ENCODE measurements around the gene GADD45GIP1.
"Not testable (repeated sequence)": the region's sequence is repeated elsewhere in the genome, so short reads cannot be mapped to it uniquely, and the experiment has no call there.

GADD45GIP1 gene

GRCh38 chr19:12955996-12956395 lies 1.0 kb downstream of the GADD45GIP1 start:
- no peak for DNase-seq

DNA sequence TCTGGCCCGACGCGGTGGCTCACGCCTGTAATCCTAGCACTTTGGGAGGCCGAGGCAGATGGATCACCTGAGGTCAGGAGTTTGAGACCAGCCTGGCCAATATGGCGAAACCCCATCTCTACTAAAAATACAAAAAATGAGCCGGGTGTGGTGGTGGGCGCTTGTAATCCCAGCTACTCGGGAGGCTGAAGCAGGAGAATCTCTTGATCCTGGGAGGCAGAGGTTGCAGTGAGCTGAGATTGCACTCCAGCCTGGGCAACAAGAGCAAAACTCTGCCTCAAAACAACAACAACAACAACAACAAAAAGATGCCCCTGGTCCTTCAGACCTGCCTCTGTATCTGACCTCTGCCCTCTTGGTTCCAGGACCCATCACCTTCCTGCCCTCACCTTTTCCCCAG lies 1.4 kb downstream of the GADD45GIP1 start:
- not testable (repeated sequence) for DNase-seq

DNA sequence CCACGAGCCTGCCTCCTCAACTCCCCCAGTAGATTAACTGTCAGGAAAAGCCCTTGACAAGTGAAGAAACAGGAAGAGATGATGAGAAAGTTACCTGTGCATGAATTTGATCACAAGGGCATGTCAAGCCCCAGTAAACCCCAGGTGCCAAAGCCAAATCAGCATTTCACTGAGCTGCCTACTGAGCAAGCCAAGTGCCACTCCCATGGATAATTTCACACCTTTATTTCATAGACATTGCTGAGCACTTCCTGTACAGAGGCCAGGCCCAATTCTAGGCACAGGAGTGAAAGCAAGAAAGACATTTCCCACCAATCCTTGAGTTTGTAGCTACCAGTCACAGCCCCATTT lies 2.4 kb downstream of the GADD45GIP1 start:
- DNase-seq = no peak

DNA sequence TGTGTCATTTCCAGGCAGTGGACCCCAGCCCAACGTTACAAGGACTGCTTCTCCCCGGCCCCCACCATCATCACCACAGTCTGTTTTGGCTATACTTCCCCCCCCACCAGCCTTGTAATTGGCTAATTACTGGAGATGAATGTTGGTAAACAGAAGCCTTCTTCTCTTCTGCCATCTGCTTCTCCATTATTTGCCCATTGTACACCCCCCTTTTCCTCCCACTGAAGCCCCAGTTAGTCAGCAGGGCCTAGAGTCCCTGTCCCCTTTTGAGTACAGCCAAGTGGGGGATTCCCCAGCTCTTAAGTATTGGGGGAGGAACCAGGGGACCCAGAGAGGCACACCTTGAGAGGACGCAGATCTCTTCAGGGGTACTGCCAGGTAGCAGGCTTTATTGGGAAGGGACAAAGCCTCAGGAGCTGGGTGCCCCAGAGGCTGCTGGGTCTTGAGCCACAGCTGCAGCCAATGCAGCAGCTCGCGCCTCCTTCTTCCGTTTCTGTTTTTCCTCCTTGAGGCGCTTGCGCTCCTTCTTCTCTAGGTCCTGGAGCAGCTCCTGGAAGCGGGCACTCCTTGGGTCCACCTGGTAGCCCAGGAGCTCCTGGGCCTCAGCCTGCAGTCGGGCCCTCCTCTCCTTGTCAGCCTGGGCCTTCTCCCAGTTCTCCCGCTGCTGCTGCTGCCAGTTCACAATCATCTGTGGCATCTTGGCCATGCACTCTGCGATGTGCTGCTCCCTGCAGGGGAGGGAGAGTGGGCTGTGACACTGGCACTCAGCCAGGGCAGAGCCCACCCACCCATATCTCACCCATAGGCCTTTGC lies 3.0 kb downstream of the GADD45GIP1 start:
- no peak for DNase-seq

- no peak for DNase-seq
These were observed 3.8 kb downstream of the GADD45GIP1 start for GRCh38 chr19:12953138-12953798.

GRCh38 chr19:12952488-12953137 lies 4.4 kb downstream of the GADD45GIP1 start:
- DNase-seq = no peak

GRCh38 chr19:12952050-12952449 lies 5.0 kb downstream of the GADD45GIP1 start:
- DNase-seq = not testable (repeated sequence)

GRCh38 chr19:12949363-12950283 lies 7.4 kb downstream of the GADD45GIP1 start:
- no peak for DNase-seq

- no peak for DNase-seq
These were observed 8.2 kb downstream of the GADD45GIP1 start for GRCh38 chr19:12948612-12949362.

- DNase-seq = no peak
These were observed 9.1 kb downstream of the GADD45GIP1 start for GRCh38 chr19:12947702-12948611.

GRCh38 chr19:12946731-12947496 lies 10.1 kb downstream of the GADD45GIP1 start:
- DNase-seq = no peak

DNA sequence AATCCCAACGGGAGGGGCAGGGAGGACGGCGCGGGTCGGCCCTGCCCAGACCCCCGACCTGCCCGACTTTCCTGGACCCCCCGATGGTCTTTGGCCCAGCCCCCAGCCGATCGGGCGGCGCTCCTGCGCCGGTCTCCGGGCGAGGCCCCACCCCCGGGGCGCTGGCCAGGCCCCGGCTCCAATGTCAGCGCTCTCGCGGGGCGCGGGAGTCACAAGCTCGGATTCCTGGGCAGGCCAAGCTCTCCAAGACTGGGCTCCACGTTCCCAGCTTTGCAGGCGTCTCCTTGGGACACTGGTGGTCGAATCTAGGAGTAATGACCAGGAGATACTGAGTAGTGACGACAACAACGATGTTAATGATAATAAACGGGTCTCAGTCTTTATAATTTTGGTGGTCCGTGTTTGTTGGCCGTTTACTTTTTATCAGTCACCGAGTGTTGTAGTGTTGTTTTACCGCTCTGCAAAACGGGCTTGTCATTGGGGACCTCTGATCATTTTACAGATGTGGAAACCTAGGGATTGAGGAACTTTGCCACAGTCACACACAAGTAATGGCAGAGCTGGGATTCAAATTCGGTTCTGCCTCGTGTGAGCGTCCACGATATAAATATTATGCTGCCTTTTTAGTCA lies 10.8 kb downstream of the GADD45GIP1 start:
- DNase-seq = peak; percentile 65

GRCh38 chr19:12945479-12946091 lies 11.4 kb downstream of the GADD45GIP1 start, which contains the start of gene RAD23A:
Gene RAD23A (plus strand): TSS chr19:12945862. CDS start chr19:12945949, 87 bp downstream.
- DNase-seq = peak; percentile 98

- no peak for DNase-seq
These were observed 12.8 kb downstream of the GADD45GIP1 start for GRCh38 chr19:12944104-12944674.

- DNase-seq = no peak
These were observed 13.5 kb downstream of the GADD45GIP1 start for GRCh38 chr19:12943437-12944044.

DNA sequence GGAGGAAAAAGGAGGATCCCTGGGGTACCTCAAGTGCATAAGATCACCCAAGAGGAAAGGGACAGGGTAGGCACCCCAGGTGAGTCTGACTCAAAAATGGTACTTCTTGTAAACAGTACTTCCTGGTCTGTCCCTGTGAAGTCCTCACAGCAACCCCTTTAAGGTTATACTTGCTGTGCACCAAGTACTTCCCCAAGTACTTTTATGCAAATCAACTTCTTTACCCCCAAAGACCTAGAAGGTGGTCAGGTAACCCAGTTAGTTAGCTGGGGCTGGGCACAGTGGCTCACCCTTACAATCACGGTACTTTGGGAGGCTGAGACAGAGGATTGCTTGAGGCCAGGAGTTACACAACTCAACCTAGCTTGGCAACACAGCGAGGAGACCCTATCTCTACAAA lies 16.1 kb downstream of the GADD45GIP1 start:
- DNase-seq = no peak

DNA sequence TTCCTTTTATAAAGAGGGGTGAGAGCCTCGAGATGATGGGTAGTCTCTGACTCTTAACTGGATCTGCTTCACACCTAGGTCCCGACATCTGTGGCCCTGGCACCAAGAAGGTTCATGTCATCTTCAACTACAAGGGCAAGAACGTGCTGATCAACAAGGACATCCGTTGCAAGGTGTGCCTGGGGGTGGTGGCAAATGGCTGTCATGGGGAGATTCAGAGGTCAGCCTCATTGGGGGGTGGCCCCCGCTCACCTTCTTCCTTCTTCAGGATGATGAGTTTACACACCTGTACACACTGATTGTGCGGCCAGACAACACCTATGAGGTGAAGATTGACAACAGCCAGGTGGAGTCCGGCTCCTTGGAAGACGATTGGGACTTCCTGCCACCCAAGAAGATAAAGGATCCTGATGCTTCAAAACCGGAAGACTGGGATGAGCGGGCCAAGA lies 17.0 kb downstream of the GADD45GIP1 start:
- DNase-seq = no peak
